Kidney (tissue), 14 donors: Measurements from ENCODE around the gene MAP3K5. TPM values are rescaled to one million over a fixed set of nuclear protein-coding genes. Genes with fewer than 3 reads are reported as not detected.

Experiments used
- DNase-seq, 5 donors: peaks; one replicate each; pipeline ENCODE4 v3.0.0-alpha.2; 2013 to 2020
- FAIRE-seq: peaks from 2 replicates; lab custom pipeline; 2012; peaks lifted over from hg19 to GRCh38; lab: Jason Lieb, UNC
- H3K27ac ChIP-seq, 2 donors: one replicate each; pipeline ENCODE4 v1.7.0; 2013; ENCODE audit warnings: low read depth in 2 of 2, low read length in 2 of 2, inconsistent platforms in 1 of 2
- H3K27me3 ChIP-seq: one replicate; pipeline ENCODE4 v1.7.1; 2013; ENCODE audit warnings: low read length, inconsistent platforms; ENCODE audit not compliant: control insufficient read depth, insufficient read depth
- H3K36me3 ChIP-seq, 3 donors: one replicate each; pipeline versions ENCODE4 v1.7.0 to v1.7.1; 2013; ENCODE audit warnings: low read length in 3 of 3, control low read depth in 1 of 3, inconsistent platforms in 1 of 3; ENCODE audit not compliant: insufficient read depth in 3 of 3, control insufficient read depth in 2 of 3
- H3K4me1 ChIP-seq, 3 donors: one replicate each; pipeline versions ENCODE4 v1.7.0 to v1.7.1; 2013; ENCODE audit warnings: low read length in 3 of 3, inconsistent platforms in 1 of 3, low read depth in 1 of 3; ENCODE audit not compliant: control insufficient read depth in 2 of 3, insufficient read depth in 2 of 3
- H3K4me3 ChIP-seq, 3 donors: one replicate each; pipeline versions ENCODE4 v1.7.0 to v1.8.1; 2013; ENCODE audit warnings: low read length in 3 of 3, control low read depth in 1 of 3, inconsistent platforms in 1 of 3
- H3K9ac ChIP-seq, 3 donors: one replicate each; pipeline versions ENCODE4 v1.7.0 to v1.7.1; 2013; ENCODE audit warnings: low read length in 3 of 3, control low read depth in 1 of 3, inconsistent platforms in 1 of 3
- H3K9me3 ChIP-seq, 3 donors: one replicate each; pipeline versions ENCODE4 v1.7.0 to v1.7.1; 2013; ENCODE audit warnings: low read length in 3 of 3, control low read depth in 1 of 3, inconsistent platforms in 1 of 3; ENCODE audit not compliant: control insufficient read depth in 2 of 3, insufficient read depth in 1 of 3
- CTCF ChIP-seq: IDR thresholded peaks from 3 replicates; pipeline ENCODE4 v1.5.1; 2012; ENCODE audit warnings: mild to moderate bottlenecking, moderate library complexity, borderline replicate concordance; ENCODE audit not compliant: insufficient read depth; ENCODE audit errors: extremely low read depth
- intact Hi-C: fragments of 100-400 bp; cut with DNase I; formaldehyde crosslinking; loops from one replicate; pipeline ENCODE4 v1.11.1; 2022
- polyA plus RNA-seq: library from polyadenylated mRNA; stranded (reverse); fragments of 350-450 nt; fragmentation: Illumina TruSeq; extraction: RNeasy Lipid Tissue Mini Kit (QIAGEN cat#74804); gene quantifications from one replicate; pipeline ENCODE4 v1.2.3, GENCODE V29; 2014; ENCODE audit warnings: low read depth, low replicate concordance; ENCODE audit not compliant: insufficient read depth
- total RNA-seq: library from RNA; stranded (reverse); fragmentation: NEBNext Ultra II Directional; extraction: Animal tissue kit (Norgen Biotek cat#: 25700); gene quantifications from one replicate; pipeline ENCODE4 v1.2.1, GENCODE V29; 2021
- donor health status: control.
- donor health status: control.
- donor health status: control.
- donor health status: control.
- donor health status: control.
- donor health status: DM: yes; HTN: yes; CAD: no.
- donor health status: Normal renal cell carcinoma (clear cell type).

MAP3K5 gene
- total and polyA plus RNA-seq, 2 donors from 2014 or later: 5.9 to 32.9 TPM

GRCh38 chr6:136826216-136826615, 33.9 kb upstream of the MAP3K5 start:
- FAIRE-seq: no peak

GRCh38 chr6:136823128-136823660, 30.9 kb upstream of the MAP3K5 start:
- no peak for TF ChIP-seq CTCF
- H3K36me3 ChIP-seq: peaks cover 0 to 10% (median 5%) of the 10 kb centered on the region in 3 donors
- H3K4me3 ChIP-seq: peak overlapping the region; percentile 84 to 90 (median 87)
- intact Hi-C loops: no loop called here
- H3K27ac ChIP-seq: peak overlapping the region; percentile 88 to 95
- H3K9ac ChIP-seq: peak overlapping the region; percentile 75 to 94 (median 78)
- no peaks in the 10 kb centered on the region for H3K9me3 ChIP-seq
- FAIRE-seq: no peak
- H3K4me1 ChIP-seq: peaks cover 0 to 10% (median 4%) of the 10 kb centered on the region in 3 donors
- H3K27me3 ChIP-seq: no peaks in the 10 kb centered on the region
- DNase-seq: peak in 2 of 5 donors; percentile 64 to 68

More at GRCh38 chr6:136826216-136826615, 33.9 kb upstream of the MAP3K5 start:
- Histone ChIP-seq H3K9ac (no peak overlapping the region), H3K27me3 (no peaks in the 10 kb centered on the region), H3K9me3 (no peaks in the 10 kb centered on the region), H3K36me3 (peaks cover 0 to 13% (median 5%) of the 10 kb centered on the region in 3 donors), H3K4me3 (no peak overlapping the region), H3K27ac (no peak overlapping the region), H3K4me1 (peaks cover 0 to 10% (median 4%) of the 10 kb centered on the region in 3 donors)
- TF ChIP-seq CTCF: no peak
- intact Hi-C loops: no loop called here
- no peak for DNase-seq

GRCh38 chr6:136822376-136823127, 30.3 kb upstream of the MAP3K5 start, which contains the start of gene PEX7:
TSS of gene PEX7 (plus strand) at chr6:136822592. CDS start at chr6:136822666, 74 bp downstream.
- FAIRE-seq (no peak), DNase-seq (peak; percentile 94 to 98 (median 95))
- Histone ChIP-seq H3K27me3 (no peaks in the 10 kb centered on the region), H3K9ac (peak within 1 kb of the TSS; percentile 78 to 94 (median 88)), H3K27ac (peak within 1 kb of the TSS; percentile 88 to 95), H3K36me3 (peaks cover 0 to 10% (median 5%) of the 10 kb centered on the region in 3 donors), H3K9me3 (no peaks in the 10 kb centered on the region), H3K4me3 (peak within 1 kb of the TSS; percentile 87 to 96 (median 90)), H3K4me1 (peaks cover 0 to 10% (median 4%) of the 10 kb centered on the region in 3 donors)
- intact Hi-C loops: no loop called here
- peak; percentile 53 for TF ChIP-seq CTCF
